SJSA1 (cell line): ENCODE data around the gene ACVR1B. TPM values are rescaled to one million over a fixed set of nuclear protein-coding genes. Genes with fewer than 3 reads are reported as not detected.

Experiments used
- DNase-seq, 2 experiments: peaks; one replicate each; pipeline ENCODE4 v3.0.0-alpha.2; 2015 to 2020; ENCODE audit warnings: low spot score in 2 of 2, low read depth in 1 of 2
- H3K27ac ChIP-seq: fragments of 250-450 bp; sonication (Bioruptor Pico); 2 replicates; pipeline ENCODE4 v1.5.1; 2020; ENCODE audit warnings: mild to moderate bottlenecking, moderate library complexity
- H3K27me3 ChIP-seq: fragments of 250-450 bp; sonication (Bioruptor Pico); replicated peaks from 2 replicates; pipeline ENCODE4 v1.5.1; 2020; ENCODE audit warnings: mild to moderate bottlenecking, moderate library complexity
- H3K36me3 ChIP-seq: fragments of 250-450 bp; sonication (Bioruptor Pico); 2 replicates; pipeline ENCODE4 v1.5.1; 2020; ENCODE audit warnings: mild to moderate bottlenecking
- H3K4me1 ChIP-seq: fragments of 250-450 bp; sonication (Bioruptor Pico); replicated peaks from 2 replicates; pipeline ENCODE4 v1.6.1; 2021; ENCODE audit warnings: mild to moderate bottlenecking
- H3K4me3 ChIP-seq: fragments of 250-450 bp; sonication (Bioruptor Pico); 2 replicates; pipeline ENCODE4 v1.5.1; 2020; ENCODE audit warnings: mild to moderate bottlenecking
- H3K9me3 ChIP-seq: fragments of 250-450 bp; sonication (Bioruptor Pico); replicated peaks from 2 replicates; pipeline ENCODE4 v1.5.1; 2020; ENCODE audit warnings: mild to moderate bottlenecking
- total RNA-seq: library from RNA; depleted of rRNA; stranded (reverse); fragments of >200 nt; shearing (Covaris generic); gene quantifications from 2 replicates; pipeline ENCODE4 v1.2.3, GENCODE V29; 2014; rRNA removed

Gene ACVR1B
- total RNA-seq, 1 experiment from 2014 or later, result 3.3 TPM

GRCh38 chr12:52042706-52043385, 91.3 kb downstream of the ACVR1B start:
- Histone ChIP-seq H3K9me3 (no peaks in the 10 kb centered on the region), H3K27ac (no peak overlapping the region), H3K27me3 (no peaks in the 10 kb centered on the region), H3K4me3 (no peak overlapping the region), H3K4me1 (peaks cover 8% of the 10 kb centered on the region; the same call in 1 of the 2 replicates), H3K36me3 (peaks cover 18% of the 10 kb centered on the region)
- DNase-seq, result no peak

- Histone ChIP-seq H3K36me3 (peaks cover 18% of the 10 kb centered on the region), H3K27me3 (no peaks in the 10 kb centered on the region), H3K9me3 (no peaks in the 10 kb centered on the region), H3K27ac (no peak overlapping the region), H3K4me3 (no peak overlapping the region), H3K4me1 (peaks cover 2% of the 10 kb centered on the region; the same call in 1 of the 2 replicates)
- no peak for DNase-seq
Measured at GRCh38 chr12:52043386-52044212, 92.1 kb downstream of the ACVR1B start.

GRCh38 chr12:52044292-52044983, 92.9 kb downstream of the ACVR1B start:
- H3K9me3 ChIP-seq, result no peaks in the 10 kb centered on the region
- no peaks in the 10 kb centered on the region for H3K27me3 ChIP-seq
- no peak overlapping the region for H3K4me3 ChIP-seq
- no peaks in the 10 kb centered on the region for H3K4me1 ChIP-seq
- no peak for DNase-seq
- peaks cover 18% of the 10 kb centered on the region for H3K36me3 ChIP-seq
- H3K27ac ChIP-seq, result no peak overlapping the region

DNA sequence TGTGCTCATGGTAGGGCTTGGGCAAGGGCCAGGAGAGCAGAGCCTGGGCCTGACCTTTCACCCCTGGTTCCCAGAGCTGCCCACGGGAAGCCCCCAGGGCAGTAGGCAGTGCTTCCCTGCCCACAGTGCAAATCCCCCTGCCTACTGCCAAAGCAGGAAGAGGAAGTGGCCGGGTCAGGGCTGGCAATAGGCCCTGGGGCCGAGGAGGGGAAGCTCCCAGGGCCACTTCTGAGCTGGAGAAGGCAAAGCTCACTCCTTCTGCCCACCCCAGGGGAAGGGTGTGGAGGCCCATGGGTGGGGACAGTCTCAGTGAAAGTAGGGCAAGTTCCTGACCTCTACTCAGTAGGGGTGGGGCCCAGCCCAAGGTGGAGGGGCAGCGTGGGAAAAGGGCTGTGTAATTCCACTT, 94.3 kb downstream of the ACVR1B start:
- H3K27ac ChIP-seq, result no peak overlapping the region
- no peak for DNase-seq
- H3K9me3 ChIP-seq, result no peaks in the 10 kb centered on the region
- H3K4me3 ChIP-seq, result no peak overlapping the region
- H3K27me3 ChIP-seq, result no peaks in the 10 kb centered on the region
- H3K36me3 ChIP-seq, result peaks cover 18% of the 10 kb centered on the region
- peaks cover 12% of the 10 kb centered on the region for H3K4me1 ChIP-seq

Other genes starting within 250 kb of the ACVR1B start
- gene FIGNL2, start 103.0 kb upstream of the ACVR1B start, total RNA-seq, result not detected in 2 replicates
- not detected in 2 replicates for gene ANKRD33, start 63.6 kb upstream of the ACVR1B start, total RNA-seq
- 23.3 and 27.6 TPM in 2 replicates for gene ACVRL1, start 44.2 kb upstream of the ACVR1B start, total RNA-seq
- 6.8 and 13.1 TPM in 2 replicates for gene TAMALIN, start 55.2 kb downstream of the ACVR1B start, total RNA-seq
- gene NR4A1, start 99.7 kb downstream of the ACVR1B start, total RNA-seq, result 3.7 and 7.0 TPM in 2 replicates
- gene ATG101, start 118.3 kb downstream of the ACVR1B start, total RNA-seq, result 78.6 and 115 TPM in 2 replicates
- gene SMIM41, start 128.0 kb downstream of the ACVR1B start, total RNA-seq, result not detected in 2 replicates
- 1.5 and 4.0 TPM in 2 replicates for gene KRT80, start 240.3 kb downstream of the ACVR1B start, total RNA-seq